GM19328 (cell line): Measurements from ENCODE around the gene NCOA7.
"Not testable (repeated sequence)": the region's sequence is repeated elsewhere in the genome, so short reads cannot be mapped to it uniquely, and the experiment has no call there.

ENCODE experiments used
- ATAC-seq: cut with Tn5 transposase; IDR thresholded peaks from one replicate; pipeline ENCODE4 v1.9.1; 2021; ENCODE audit warnings: mild to moderate bottlenecking, moderate library complexity; ENCODE audit not compliant: unreplicated experiment

The NCOA7 gene

DNA sequence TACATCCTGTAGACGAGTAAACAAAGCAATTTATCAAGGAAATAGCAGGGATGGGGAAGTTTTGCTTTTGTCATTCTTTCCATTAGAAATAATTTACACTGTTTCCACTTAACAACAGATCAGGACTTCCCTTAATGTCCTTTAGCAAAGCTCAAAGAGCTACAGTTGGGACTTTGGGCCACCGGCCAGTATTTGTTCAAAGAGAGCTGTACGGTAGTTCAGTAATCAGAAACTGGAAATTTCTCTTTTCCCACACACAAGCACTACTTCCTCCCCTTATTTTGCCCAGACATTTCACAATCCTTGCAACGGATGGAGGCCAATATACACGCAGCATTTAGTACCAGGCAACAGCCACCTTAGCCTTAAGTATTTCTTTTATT is 153.7 kb downstream of the NCOA7 start:
- ATAC-seq: no peak

DNA sequence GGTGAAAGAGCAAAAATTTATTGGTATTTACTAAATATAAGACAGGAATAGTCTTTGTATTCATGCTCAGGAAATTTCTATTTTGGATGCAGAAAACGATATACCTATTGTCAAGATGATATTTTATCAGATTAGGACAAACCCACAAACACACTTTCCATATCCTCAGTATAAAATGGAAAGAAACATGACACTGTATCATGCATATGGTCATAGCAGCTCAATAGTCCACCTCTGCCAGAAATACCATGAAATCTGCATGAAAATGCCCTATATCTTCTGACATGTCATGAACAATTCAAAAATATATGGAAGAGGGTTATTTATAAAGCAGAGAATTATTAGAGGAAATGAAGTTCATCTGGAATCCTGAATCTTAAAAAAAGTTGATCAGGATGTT is 154.1 kb downstream of the NCOA7 start:
- ATAC-seq: no peak

DNA sequence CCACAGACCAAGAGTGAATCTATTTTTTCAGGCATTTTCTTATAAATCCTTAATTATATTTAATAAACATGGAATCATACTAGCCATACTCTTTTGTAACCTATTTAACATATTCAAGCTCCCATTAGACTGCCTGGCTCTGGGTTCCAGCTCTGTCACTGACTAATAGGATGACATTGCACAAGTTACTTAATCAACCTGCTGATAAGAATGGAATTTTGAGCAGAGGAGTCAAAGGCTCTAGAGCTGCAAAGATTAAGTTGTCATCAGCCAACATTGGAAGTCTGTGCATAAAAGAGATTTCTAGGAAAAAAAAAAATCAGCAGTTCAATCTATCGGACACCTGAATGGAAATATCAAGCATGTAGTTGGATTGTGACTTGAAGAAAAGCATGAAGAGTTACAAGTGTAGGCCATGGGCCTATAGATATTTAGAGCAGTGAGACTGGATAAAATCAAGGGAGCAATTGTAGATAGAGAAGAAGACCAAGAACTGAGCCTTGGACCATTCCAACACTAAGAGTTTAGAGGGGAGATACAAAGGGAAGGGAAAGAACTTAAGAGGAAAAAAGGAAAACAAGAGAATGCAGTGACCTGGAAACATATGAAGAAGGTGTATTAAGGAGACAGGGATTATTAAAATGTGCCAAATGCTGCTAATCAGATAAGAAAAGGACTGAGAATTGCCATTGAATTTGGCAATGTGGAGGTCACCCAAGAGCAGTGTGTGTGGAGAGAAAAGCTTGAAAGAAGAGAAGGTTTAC is 154.8 kb downstream of the NCOA7 start:
- no peak for ATAC-seq

- no peak for ATAC-seq
Measured at GRCh38 chr6:125947615-125948014, 156.9 kb downstream of the NCOA7 start.

DNA sequence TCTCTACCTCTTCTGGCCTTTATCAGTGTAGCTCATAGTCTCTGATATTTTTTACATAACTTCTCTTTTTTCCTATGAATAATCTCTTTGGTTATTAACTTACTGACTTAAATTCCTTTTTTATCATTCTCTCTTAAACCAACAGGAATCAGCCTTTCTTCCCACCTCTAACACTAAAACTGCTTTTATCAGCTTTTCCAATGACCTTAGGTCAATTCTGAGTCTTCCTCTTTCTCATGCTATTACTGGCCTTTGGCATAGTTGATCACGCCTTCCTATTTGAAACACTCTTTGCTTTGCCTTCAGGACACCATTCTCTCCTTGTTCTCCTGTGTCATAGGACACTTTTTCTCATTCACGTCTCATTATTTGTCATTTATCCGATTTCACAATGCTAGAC is 157.7 kb downstream of the NCOA7 start:
- ATAC-seq: no peak

DNA sequence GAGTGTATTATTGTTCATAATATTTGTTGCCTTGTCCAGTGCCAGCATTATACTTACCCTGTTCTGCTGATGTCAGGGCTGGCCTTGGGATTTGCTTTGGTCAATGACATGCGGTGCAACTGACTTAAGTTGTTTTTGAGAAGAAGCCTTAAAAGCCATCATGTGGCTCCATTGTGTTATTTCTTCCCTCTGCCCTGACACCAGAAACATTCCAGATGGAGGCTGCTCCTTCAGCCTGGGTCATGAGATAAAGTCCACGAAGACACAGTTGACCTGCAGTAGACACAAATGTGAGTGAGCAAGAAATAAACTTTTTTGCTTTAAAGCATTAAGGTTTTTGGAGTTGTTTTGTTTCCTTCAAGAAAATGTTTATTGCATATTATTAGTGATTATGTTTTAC is 158.3 kb downstream of the NCOA7 start:
- no peak for ATAC-seq

DNA sequence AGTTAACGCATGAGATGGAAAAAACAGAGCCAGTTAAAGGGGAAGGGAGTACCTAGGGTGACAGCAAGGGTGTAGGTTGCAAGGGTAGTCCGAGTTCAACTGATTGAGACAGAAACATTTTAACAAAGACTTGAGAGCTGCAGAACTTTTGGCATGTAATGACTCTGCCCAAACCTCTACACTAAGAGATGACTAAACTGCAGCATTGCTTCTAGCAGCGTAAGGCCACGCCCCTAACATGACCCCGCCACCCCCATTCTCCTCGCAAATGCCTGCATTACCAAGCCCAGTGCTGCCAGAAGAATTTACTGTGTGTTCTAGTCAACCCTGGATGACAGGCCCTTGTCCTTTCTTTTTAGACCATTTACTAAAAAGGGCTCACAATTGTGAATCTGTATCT is 159.5 kb downstream of the NCOA7 start:
- no peak for ATAC-seq

DNA sequence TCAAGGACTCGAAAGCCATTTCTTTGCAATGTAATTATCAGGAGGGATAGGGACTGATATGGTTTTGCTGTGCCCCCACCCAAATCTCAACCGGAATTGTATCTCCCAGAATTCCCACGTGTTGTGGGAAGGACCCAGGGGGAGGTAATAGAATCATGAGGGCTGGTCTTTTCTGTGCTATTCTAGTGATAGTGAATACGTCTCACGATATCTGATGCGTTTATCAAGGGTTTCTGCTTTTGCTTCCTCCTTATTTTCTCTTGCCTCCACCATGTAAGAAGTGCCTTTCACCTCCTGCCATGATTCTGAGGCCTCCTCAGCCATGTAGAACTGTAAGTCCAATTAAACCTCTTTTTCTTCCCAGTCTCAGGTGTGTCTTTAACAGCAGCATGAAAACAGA is 160.0 kb downstream of the NCOA7 start:
- not testable (repeated sequence) for ATAC-seq

- ATAC-seq: no peak
Measured at GRCh38 chr6:125951323-125951722, 160.6 kb downstream of the NCOA7 start.

DNA sequence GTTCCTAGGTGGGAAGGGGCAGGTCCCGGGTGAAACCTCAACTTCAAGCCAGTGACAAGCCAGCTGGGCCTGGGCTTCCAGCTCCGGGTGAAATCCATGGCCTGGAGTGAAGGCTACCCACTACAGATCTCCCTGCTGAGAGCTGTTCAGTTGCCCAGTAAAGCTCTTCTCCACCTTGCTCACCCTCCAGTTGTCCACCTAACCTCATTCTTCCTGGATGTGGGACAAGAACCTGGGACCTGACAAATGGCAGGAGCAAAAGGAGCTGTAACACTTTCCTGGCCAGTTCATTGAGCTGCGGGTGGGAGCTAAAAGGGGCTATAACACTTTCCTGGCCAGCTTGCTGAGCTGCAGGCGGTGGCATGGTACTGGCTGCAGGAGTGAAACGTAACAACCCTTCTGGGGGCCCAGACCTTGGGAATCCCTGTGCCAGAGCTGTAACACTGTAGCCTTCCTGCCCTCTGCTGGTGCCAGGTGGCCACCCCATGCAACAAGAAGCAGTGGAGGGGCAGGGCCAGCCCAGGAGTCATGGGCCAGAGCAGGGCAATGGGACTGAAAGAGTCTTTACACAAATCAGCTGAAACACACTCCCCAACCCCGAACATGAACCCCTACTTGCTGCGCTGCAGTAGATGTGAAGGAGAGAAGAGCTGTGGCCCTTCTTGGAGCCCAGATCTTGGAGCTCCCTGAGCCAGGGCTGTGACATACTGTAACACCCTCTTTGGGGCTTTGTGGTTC is 162.2 kb downstream of the NCOA7 start:
- ATAC-seq: no peak

DNA sequence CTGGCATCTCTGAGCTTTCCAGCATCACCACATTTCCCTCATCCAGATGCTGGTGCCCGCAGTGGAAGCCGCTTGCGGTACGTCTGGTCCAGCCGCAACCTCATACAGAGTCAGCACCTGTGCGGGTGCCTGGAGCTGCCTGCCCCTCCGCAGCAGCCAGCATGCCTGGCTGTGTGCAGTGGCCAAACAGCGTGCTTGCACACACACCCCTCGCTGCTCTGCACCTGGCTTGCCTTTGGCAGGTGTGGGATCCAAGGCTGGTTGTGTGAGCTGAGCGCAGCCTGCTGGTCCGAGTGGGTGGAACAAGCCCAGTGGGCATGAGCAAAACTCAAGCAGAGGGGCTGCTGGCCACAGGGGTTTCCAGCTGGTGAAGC is 162.7 kb downstream of the NCOA7 start:
- ATAC-seq: no peak

- no peak for ATAC-seq
Measured at GRCh38 chr6:125954735-125955339, 164.1 kb downstream of the NCOA7 start.

DNA sequence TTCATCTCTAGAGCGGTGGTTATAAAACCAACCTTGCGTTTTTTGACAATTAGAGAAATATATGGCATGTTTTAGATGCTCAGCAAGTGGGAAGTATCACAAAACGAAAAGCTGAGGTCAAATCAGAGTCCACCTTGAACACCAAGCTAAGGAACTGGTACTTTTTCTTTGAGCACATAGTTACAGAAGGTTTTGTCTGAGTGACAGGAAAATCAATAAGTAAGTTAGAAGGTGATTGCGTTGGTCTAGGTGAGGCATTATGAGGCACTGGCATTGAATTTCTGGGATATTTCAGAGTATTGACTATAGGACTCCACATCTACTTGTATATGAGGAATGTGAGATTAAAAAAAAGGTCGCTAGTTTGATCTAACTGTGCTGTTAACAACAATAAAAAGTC is 165.2 kb downstream of the NCOA7 start:
- ATAC-seq: no peak

DNA sequence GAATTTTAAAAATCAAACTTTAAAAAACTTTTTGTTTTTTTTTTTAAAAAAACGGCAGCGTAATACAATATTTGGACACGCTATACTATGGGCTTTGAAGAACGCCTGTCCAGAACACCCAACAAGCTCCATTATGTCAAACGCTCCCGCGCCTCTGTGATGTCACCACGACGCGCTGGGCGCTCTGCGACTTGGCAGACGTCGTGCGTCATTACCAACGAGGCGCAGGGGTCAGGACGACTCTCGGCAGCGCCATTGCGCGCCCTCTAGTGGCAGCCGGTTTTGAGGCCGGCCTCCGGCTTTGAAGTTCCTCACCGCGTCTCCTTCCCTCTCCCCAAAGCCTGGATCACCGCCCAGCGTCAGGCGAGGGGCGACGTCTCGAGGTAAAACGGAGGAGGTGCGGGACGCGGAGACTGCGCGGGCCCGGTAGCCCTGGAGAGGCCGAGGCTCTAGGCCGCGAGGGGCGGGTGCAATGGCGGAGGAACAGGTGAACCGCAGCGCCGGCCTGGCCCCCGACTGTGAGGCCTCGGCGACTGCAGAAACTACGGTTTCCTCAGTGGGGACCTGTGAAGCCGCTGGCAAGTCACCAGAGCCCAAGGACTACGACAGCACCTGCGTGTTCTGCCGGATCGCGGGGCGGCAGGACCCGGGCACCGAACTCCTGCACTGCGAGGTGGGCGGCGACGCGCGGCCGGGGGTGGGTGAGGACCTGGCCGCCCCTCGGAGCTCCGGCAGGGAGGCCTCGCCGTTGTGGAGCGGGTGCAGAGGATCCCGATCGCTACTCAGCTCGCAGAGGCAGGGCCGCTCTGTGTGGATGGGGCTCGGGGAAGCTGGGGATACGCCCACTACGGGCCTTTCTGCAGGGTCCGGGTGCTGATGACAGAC is 166.0 kb downstream of the NCOA7 start, which contains the start of gene HINT3:
Gene HINT3, plus strand, starts transcription at position 265 of the 885 bp plus-strand sequence. Its CDS starts 208 bp downstream, at position 473.
- ATAC-seq: peak; percentile 91

DNA sequence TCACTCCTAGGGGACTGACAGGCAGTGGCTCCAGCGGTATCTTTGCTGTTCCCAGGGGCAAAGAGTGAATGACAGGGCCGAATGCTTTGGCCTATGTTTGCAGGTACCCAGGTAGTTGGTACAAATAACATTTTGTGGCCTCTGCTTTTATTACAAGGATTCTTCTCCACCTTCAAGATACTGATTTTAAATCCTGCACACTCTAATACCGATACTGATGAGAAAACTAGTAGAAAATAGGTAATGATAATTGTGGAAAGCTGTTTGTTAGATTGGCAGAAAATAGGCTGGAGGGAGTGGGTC is 166.6 kb downstream of the NCOA7 start:
- ATAC-seq: no peak

GRCh38 chr6:125957845-125958244 is 167.1 kb downstream of the NCOA7 start:
- ATAC-seq: no peak

DNA sequence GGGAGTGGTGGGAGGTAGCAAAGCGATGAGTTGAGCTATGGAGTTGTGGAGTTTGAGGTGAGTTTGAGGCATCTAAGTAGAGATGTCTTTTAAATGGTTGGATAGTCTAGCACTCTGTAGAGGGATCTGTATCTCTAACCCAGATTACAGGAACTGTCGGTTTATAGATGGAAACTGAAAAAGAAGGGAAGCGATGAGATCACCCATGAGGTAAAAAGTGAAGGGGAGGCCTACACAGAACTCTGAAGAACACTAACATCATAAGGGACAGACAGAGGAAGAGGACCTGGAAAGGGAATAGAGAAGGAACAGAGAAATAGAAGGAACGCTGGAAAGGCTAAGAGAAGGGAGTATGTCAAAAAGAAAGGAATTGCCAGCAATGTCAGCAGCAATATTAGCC is 168.3 kb downstream of the NCOA7 start:
- ATAC-seq: no peak

DNA sequence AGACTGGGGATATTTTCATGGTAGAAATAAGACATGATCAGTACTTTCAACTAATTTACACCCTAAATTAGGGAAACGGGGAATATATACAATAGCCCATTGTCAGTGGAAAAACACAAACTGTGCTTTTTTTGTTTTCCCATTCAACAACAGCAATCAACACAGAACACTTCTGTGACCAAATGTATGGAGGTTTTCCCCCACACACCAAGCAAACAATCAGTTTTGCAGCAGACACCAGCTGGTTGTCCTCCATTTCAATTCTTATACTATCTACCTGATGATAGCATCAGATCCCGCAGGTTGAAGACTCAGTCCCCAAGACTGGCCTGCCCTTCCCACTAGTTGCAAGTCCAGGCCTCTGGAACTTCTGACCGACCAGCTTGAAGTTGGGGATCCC is 170.4 kb downstream of the NCOA7 start:
- no peak for ATAC-seq

GRCh38 chr6:125962900-125963497 is 172.2 kb downstream of the NCOA7 start:
- no peak for ATAC-seq

GRCh38 chr6:125963817-125964216 is 173.1 kb downstream of the NCOA7 start:
- no peak for ATAC-seq

GRCh38 chr6:125966569-125966968 is 175.8 kb downstream of the NCOA7 start:
- no peak for ATAC-seq
